GM10248 (cell line): Measurements from ENCODE around the gene PSMB8.
A peak's percentile ranks its signal among the peaks of the same experiment; 100 is the strongest.
"Not testable (repeated sequence)": the region's sequence is repeated elsewhere in the genome, so short reads cannot be mapped to it uniquely, and the experiment has no call there.

Experiments used
- CTCF ChIA-PET: fragments of 300-600 bp; sonication (Branson Sonifier 250); formaldehyde crosslinking; extraction: SDS; loops from one replicate; lab custom pipeline; 2021; ENCODE audit warnings: antibody characterized with exemption; lab: Yijun Ruan, JAX
- POLR2A ChIA-PET: fragments of 350-650 bp; sonication (Branson Sonifier 250); formaldehyde crosslinking; extraction: SDS; loops from one replicate; lab custom pipeline; 2020; ENCODE audit warnings: antibody characterized with exemption; lab: Yijun Ruan, JAX
- DNase-seq: peaks from one replicate; pipeline ENCODE4 v3.0.0; 2012; ENCODE audit errors: extremely low spot score
- TF ChIP-seq, protein P1 (sequence below): IDR thresholded peaks from 2 replicates; pipeline ENCODE4 v1.5.1; 2012; ENCODE audit warnings: mild to moderate bottlenecking, low read depth; ENCODE audit errors: extremely low read depth, missing control alignments, control extremely low read depth

Gene PSMB8

DNA sequence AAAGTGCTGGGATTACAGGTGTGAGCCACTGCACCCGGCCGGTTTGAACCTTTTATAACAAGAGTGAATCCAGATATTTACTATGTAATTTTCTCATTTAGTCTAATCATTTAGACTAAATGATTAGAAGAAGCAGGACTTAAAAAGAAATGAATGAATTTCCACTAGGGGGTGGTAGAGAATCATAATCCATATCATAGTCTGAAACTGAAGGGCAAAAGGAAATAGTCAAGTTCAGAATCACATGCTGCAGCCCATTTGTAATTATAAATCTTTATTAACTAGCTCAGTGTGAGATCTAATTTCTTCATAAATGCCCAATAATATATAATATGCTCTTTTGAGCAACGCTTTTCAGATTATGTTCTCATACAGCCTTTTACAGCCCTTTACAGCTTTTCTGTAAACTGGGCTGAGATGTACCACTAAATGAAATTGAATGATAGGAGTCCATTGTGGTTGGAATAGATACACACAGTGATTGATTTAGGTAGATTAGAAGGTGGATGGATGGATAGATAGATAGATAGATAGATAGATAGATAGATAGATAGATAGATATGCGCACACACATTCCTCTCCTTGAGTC is 41.9 kb upstream of the PSMB8 start:
- ChIA-PET CTCF (interaction anchor here (0.7 to 7.4 kb wide), 33 partner anchors 10 to 286 kb away, joined by 3 to 111 read pairs (median 6); partner anchors contain the start of genes HLA-DMA, HLA-DMB and TAP2), POLR2A (interaction anchor here (1.1 kb wide), 1 partner anchor 86 kb away, joined by 6 read pairs; no protein-coding TSS in a partner anchor)
- TF ChIP-seq, protein P1, sequence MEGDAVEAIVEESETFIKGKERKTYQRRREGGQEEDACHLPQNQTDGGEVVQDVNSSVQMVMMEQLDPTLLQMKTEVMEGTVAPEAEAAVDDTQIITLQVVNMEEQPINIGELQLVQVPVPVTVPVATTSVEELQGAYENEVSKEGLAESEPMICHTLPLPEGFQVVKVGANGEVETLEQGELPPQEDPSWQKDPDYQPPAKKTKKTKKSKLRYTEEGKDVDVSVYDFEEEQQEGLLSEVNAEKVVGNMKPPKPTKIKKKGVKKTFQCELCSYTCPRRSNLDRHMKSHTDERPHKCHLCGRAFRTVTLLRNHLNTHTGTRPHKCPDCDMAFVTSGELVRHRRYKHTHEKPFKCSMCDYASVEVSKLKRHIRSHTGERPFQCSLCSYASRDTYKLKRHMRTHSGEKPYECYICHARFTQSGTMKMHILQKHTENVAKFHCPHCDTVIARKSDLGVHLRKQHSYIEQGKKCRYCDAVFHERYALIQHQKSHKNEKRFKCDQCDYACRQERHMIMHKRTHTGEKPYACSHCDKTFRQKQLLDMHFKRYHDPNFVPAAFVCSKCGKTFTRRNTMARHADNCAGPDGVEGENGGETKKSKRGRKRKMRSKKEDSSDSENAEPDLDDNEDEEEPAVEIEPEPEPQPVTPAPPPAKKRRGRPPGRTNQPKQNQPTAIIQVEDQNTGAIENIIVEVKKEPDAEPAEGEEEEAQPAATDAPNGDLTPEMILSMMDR: peak; percentile 50
- peak; percentile 63 for DNase-seq

DNA sequence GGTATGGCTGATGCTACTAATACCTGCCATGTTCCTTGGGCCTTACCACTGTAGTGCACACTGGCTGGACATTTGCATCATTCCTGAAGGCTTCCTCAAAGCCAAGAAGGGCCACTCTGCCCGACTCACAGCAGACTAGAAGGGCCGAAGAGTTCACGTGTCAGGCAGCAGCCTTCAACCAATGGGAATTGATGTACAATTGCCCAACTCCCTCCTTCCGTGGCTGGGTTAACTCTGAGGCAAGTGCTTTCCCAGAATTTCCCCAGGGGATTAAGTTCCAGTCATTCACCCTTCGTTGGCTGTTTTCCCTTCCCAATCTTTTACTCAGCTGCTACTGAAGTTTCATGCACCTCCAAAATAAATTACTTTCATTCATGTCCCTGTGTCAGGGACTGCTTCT is 39.9 kb upstream of the PSMB8 start:
- no peak for DNase-seq
- POLR2A ChIA-PET: no interaction called here
- CTCF ChIA-PET: interaction anchor here (0.8 to 7.4 kb wide), 3 partner anchors 9 to 101 kb away, joined by 3 to 111 read pairs (median 3); no protein-coding TSS in a partner anchor
- TF ChIP-seq, protein P1: no peak

DNA sequence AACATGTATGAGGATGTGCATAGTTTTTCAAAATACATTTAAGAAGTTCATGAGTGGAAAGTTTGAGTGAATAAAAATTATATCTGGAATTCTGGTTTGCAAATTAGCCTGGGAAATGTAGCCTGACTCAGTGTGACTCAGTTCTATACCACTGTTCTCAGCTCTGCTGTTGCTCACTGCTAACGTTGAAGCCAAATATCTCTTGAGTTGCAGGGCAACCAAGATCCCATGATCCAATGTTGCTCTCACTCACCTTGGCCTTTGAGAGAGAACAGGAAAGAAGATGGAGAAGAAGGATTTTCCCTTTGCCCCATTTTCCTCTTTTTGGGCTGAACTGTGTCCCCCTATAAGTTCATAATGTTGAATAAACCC is 39.0 kb upstream of the PSMB8 start:
- ChIA-PET CTCF (interaction anchor here (1.2 to 7.4 kb wide), 4 partner anchors 14 to 102 kb away, joined by 6 to 111 read pairs (median 8); partner anchors contain the start of gene TAP2), POLR2A (interaction anchor here (1.2 kb wide), 1 partner anchor 89 kb away, joined by 4 read pairs; no protein-coding TSS in a partner anchor)
- TF ChIP-seq, protein P1: no peak
- no peak for DNase-seq

DNA sequence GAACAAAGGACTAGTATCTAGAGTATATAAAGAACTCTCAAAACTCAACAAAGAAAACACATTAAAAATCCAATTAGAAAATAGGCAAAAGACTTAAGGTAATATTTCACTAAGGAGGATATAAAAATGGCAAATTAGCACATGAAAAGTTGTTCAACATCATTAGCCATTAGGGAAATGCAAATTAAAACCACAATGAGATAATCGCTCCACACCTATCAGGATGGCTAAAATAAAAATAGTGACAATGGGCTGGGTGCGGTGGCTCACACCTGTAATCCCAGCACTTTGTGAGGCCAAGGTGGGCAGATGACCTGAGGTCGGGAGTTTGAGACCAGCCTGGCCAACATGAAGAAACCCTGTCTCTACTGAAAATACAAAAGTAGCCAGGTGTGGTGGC is 37.1 kb upstream of the PSMB8 start:
- POLR2A ChIA-PET, DNase-seq: not testable (repeated sequence)
- CTCF ChIA-PET: interaction anchor here (1.0 to 5.1 kb wide), 9 partner anchors 13 to 245 kb away, joined by 3 to 38 read pairs (median 6); partner anchors contain the start of genes HLA-DMA, PSMB9, TAP1 and TAP2

DNA sequence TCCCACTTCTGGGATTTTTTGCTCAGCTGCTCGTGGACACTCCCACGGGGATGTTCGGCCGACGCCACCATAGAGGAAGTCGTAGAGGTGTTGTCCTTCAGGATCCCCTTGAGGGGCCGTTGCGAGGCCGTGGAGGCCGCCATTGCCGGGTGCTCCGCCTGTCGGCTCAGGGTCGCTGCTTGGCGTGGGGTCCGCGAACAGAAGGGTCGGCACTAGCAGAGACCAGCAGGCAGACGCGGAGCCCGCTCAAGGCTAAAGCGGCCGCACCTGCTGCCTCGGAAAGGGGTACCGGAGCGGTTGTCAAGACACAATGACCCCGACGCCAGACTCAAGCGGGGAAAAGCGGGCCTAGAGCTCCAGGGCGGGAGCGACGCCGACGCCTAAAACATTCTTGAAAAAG is 35.8 kb upstream of the PSMB8 start:
- TF ChIP-seq, protein P1: no peak
- DNase-seq: no peak
- ChIA-PET CTCF (interaction anchor here (0.8 to 5.1 kb wide), 10 partner anchors 11 to 478 kb away, joined by 3 to 38 read pairs (median 4); partner anchors contain the start of genes HLA-DMA, PSMB9, TAP1 and TAP2), POLR2A (interaction anchor here (0.6 kb wide), 2 partner anchors 26 to 41 kb away, joined by 3 read pairs; partner anchors contain the start of gene TAP1)

DNA sequence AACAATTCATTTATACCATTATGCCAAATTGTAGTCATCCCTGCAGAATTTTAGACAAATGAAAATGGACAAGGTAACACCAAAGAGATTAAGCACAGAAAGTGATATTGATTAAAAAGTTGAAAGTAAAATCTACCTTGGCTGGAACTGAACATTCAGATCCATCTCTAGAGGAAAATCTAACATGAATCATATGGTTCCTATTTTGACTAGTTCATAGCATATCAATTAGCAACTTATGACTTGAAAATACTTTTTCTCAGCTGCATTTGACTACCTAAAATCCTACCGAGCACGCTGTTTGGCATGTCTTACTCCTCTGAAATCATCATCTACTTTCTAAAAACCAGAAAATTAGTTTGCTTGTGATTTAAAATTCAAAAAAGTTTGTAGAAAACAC is 32.8 kb upstream of the PSMB8 start:
- TF ChIP-seq, protein P1: no peak
- DNase-seq: no peak
- CTCF ChIA-PET: interaction anchor here (1.1 to 5.2 kb wide), 6 partner anchors 8 to 463 kb away, joined by 3 to 38 read pairs (median 4); partner anchors contain the start of gene TAP2
- POLR2A ChIA-PET: no interaction called here

DNA sequence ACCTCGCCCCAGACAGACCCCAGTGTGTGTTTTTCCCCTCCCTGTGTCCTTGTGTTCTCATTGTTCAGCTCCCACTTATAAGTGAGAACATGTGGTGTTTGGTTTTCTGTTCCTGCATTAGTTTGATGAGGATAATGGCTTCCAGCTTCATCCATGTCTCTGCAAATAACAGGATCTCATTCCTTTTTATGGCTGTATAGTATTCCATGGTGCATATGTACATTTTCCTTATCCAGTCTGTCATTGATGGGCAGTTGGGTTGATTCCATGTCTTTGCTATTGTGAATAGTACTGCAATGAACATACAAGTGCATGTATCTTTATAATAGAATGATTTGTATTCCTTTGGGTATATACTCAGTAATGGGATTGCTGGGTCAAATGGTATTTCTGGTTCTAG is 30.1 kb upstream of the PSMB8 start:
- DNase-seq, POLR2A ChIA-PET: not testable (repeated sequence)
- CTCF ChIA-PET: interaction anchor here (1.0 to 5.2 kb wide), 2 partner anchors 20 to 35 kb away, joined by 3 to 25 read pairs; partner anchors contain the start of genes PSMB9 and TAP2
